Measurements from ENCODE around the gene SPATA31D4.
"Not testable (repeated sequence)": the region's sequence is repeated elsewhere in the genome, so short reads cannot be mapped to it uniquely, and the experiment has no call there.

The SPATA31D4 gene

DNA sequence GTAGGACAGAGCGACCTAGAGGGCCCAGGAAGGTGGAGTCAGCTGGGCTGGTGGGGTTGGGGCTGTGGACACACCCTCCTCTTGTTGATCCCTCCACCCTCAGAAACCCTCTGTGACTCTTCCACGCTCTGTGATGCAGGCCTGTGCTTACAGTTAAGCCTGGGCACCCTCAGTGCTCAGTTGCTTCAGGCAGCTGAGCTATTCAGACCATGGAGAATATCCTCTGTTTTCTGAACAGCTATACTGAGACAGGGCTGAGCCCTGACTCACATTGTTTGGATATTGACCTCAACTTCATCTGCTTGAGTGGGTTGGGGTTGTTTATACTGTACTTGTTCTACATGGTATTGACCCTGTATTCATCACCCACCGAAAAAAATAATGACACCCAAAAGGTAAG lies at the start of gene SPATA31D4:
Gene SPATA31D4 (plus strand): TSS at position 124 of the 400 bp plus-strand sequence. CDS start 86 bp downstream, at position 210.
- not testable (repeated sequence) for DNase-seq

DNA sequence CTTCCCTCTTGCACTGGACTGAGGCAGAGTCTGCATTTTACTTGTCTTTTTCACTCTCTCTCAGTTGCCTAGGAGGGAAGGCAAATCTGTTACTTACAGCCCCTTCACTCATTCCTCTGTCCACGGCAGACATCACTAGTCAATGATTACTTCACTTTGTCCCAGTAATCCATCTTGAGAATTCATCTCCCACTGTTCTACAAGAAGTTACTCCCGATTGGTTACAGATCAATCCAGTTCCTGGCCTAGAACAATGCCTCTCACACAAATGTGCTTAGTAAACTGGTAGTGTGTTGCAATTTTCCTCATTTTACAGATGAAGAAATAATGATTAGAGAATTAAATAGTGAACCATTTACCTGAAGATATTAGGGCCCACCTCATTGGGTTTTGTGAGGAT lies 49.7 kb upstream of the SPATA31D4 start:
- no peak for DNase-seq

DNA sequence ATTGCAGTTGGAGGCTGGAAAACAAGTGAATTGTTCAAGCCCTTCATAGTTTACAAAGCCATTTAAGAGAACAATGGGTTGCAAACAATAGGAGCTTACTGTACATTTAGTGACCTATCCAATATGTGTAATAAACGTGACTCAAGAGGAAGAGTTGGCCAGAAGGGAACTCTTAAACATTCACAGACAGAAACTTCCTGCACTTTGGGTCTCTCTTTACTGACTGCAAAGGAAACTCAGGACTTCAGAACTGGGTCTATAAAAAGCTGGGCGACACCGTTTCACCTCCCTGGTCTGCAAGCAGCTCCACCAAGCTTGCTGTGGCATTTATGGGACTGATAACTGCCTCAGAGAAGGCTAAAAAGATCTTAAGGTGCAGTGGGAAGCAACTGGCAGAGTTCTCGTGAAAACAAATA lies 48.7 kb upstream of the SPATA31D4 start:
- DNase-seq, result no peak

DNA sequence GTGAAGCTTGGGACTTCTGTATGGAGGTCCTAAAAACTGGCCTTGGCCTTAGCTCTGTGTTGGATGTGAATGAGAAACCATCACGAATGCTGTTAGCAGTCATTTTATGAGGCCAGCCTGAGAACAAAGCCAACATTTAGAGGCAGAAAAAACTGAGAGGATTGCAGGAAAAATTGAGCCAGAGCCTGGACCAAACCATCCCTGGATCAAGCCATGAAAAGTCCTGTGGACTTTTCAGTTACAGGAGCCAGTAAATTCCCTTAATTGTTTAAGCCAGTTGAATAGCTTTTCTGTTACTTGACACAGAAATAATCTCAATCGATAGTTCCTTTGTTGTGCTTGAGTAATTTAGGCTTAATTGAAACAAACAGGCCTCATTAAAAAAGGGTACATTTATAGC lies 42.6 kb upstream of the SPATA31D4 start:
- DNase-seq, result no peak

DNA sequence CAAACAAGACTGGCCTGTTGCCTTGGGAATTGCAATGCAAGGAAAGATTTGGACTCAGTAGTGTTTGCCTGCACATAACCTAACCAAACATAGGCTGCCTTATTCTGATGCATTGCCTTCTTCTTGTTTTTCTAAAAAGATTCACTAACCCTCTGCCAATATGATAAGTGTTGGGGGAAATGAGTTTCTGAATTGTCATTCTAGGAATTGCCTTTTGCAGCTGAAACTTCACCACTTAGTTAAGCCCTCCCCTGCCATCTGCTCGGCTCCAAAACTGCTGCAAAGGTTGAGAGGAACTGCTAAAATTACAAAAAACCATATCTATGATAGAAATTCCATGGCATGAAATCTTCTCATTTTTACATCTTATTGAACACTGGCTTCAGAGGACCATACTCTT lies 41.6 kb upstream of the SPATA31D4 start:
- no peak for DNase-seq

DNA sequence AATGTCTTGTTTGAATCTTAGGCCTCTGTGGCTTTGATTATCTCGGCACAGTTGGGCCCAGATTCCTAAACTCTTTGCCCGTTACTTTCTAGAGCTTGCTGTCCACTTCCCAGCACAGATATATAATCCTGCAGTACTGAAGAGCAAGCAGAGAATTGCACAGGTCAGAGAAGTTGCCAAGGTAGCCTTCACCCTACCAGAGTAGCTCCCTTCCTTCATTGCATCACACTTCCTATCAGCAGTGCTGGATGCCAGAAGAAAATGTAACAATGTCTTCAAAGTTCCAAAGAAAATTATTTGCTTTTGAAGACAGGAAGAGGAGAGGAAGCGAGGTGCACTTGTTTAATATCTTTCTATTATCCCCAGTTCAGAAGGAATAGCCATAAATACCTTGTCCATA lies 38.1 kb upstream of the SPATA31D4 start:
- DNase-seq, result no peak

DNA sequence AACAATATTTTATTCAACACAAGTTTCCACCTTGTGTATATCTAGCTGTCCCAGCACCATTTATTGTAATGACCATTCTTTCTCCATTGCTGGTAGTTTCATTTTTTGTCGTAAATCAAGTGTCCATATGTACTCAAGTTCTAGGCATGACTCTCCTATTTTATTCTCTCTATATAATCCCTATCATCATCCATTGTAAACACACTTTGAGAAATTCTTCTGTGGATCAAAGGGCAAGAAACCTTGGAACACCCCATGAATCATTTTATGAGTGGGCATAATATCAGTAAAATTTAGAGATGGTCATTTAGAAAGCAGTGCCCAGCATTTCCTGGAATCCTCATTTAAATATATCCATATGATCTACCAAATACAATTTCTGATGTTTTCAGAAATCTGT lies 35.8 kb upstream of the SPATA31D4 start:
- DNase-seq, result no peak

DNA sequence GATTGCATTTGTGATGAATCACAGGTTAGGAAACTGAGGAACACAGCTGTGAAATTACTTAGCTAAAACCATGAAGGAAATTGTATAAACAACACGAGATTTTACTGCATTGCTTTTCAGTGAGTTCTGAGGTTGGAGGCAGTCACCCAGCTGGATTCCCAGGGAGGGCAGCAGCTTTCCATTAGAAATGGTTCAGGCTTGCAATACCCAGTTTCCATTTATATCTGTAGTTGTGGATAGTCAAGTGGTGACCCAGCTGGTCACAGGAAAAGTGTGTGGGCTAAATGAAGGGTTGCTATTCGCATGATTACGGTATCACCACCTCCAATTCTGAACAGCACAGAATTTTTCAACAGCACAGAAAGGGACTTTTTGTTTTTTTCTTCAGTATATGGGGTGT lies 34.3 kb upstream of the SPATA31D4 start:
- no peak for DNase-seq

DNA sequence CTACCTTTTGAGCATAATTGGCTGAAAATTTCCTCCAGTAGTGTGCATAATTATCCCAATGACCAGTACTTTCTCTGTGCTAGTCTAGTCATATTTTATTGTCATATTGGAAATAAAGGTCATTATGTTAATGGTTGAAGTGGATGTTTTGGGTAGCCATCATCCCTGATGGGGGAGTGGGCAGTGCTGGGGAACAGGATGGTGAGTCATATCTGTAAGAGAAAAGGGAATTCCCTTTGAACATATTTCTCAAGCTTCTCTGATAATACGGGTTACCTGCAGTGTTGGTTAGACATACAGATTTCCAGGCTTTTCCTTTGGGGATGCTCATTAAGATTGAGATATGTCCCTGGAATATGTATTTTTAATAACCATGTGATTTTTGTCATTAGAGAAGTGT lies 33.3 kb upstream of the SPATA31D4 start:
- DNase-seq, result no peak

DNA sequence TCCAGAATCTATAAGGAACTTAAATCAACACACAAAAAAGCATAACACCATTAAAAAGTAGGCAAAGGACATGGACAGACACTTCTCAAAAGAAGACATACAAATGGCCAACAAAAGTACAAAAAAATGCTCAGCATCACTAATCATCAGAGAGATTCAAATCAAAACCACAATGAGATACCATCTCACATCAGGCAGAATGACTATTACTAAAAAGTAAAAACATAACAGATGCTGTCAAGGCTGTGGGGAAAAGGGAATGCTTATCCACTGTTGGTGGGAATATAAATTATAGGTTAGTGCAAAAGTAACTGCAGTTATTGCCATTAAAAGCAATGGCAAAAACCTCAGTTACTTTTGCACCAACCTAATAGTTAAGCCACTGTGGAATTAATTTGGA lies 32.2 kb upstream of the SPATA31D4 start:
- no peak for DNase-seq

DNA sequence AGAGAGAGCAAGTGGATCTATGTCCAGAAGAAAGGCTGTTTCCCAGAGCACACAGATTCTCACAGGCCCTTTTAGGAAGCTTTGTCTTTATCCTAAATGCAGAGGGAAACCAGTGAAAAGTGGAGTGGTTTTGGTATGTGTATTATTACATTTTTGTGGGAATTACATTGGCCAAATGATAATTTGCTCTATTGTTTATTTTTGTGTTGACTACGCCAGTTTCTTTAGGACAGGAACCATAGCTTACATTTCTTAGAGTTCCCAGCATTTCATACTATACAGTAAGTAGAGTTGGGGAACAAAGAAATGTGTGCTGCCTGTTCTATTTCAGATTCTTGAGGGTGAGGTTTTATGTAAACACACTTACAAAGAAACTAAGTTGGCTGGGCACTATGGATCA lies 29.4 kb upstream of the SPATA31D4 start:
- no peak for DNase-seq

DNA sequence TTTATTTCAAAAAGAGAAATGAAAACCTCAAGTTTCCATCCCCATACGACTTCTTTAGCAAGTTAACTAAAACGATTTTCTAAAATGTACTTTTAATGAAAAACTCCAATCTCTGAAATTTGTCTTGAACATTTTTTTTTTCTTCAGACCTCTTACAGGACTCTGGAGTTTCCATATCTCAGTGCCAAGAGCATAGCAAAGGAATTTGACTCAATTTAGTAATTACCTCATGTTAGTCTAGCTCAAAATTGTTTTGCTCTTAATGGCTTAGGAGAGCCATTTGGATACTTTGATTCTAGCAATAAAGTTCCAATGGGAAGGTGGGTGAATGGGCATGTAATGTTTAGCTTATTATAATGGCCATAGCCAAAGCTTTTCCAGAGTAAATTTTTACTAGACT lies 26.0 kb upstream of the SPATA31D4 start:
- no peak for DNase-seq

DNA sequence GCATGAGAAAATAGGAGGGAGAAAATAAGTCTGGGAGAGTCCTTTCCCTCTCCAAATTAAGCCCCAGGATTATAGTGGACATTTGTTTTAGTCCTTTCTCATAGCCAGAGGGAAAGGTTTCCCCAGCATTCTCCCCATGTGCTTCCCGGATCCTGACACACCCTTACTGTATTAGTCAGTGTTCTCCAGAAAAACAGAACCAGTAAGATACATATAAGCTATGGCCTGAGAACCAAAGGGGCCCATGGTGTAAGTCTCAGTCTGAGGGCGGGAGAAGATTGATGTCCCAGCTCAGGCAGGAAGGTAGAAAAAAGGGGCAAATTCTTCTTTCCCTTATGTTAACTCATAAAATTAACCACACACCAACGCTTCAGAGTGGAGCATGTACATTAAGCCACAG lies 25.6 kb upstream of the SPATA31D4 start:
- DNase-seq, result no peak

DNA sequence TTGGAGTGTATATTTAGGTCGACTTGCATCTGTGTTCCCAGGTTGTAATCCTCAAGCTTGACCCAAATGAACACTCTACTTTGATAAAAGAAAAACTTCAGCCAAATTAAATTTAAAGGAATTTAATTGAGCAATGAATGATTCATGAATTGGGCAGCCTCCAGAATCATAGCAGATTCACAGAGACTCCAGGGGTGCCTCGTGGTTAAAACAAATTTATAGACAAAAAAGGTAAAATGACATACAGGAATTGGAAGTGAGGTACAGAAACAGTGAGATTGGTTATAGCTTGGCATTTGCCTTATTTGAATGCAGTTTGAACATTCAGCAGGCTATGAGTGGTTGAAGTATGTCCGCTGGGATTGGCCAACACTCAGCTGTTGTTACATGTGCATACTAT lies 21.6 kb upstream of the SPATA31D4 start:
- DNase-seq, result no peak

DNA sequence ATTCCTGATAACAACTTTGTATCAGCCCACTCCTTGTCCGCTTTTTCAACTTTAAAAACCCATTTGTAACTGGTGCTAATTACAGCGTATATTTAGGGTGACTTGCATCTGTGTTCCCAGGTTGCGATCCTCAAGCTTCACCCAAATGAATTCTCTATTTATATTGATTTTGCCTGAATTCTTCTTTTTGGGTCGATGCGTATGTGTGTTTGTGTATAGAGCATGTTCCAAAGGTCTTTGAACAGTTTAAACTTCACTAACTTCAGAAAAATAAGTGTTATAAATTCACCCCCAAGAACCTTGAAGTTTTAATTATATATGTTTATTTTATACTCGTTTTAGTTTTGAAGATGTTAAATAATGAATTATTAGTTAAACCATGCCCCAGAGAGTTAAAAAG lies 16.1 kb upstream of the SPATA31D4 start:
- no peak for DNase-seq

DNA sequence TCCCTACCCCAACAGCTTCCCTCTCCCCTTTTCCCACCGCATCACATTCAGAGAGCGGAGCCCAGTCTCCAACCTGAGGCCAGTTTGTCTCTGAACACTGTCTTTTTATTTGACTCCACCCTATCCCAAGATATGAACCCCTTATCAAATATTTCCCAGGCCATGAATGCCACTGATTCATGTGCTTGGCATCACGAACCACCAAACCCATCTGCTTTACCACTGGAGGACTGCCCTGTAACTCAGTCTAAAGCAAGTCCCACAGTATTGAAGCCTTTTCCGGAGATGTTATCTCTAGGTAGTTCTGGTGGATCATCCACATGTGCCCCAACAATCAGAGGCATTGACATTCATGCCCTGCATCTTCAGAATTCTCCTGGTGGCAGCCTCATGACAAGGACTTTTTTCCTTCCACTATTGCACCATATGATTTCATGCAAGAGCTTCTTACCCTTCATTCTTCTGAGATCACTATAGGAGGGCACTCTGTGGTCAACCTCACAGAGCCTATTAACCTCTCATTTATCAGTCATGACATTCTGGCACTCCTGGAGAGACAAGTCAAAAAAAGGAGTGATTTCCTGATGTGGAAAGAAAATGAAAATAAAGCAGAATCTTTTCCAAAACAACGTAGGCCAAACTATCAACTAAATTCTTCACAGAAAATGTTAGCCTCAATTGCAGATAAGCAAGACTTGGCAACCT lies 12.3 kb upstream of the SPATA31D4 start:
- no peak for DNase-seq

DNA sequence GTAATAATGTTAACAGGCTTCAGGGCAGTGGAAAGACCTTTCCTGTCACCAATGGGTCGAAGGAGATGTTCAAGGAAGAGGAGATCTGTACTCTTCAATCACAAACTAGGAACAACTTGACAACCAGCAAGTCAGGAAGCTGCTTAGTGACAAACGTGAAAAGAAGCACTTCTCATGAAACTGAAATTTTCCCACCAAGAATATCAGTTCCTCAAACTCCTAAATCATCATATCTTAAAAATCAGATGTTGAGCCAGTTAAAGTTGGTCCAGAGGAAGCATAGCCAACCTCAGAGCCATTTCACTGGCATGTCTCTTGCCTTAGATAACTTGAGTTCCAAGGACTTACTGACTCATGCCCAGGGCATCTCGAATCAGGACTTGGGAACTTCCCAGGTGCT lies 9.7 kb upstream of the SPATA31D4 start:
- not testable (repeated sequence) for DNase-seq

DNA sequence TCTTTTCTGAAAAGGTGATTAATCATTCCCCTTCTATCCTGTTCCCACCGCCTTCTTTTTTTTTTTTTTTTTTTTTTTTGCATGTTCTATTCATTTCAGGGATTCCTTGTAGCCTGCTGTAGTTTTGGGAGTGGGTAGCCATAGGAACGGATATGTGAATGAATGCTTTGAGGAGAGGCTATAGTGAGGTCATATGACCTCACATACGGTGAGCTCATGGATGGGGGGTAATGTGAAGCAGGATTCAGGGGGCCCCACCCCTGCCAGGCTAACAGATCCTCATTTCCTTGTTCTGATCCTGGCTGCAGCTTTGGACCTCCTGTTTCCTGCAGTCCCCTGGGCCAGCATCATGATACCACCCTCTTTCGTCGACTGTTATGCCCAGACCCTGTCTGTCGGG lies 1.9 kb downstream of the SPATA31D4 start:
- not testable (repeated sequence) for DNase-seq

DNA sequence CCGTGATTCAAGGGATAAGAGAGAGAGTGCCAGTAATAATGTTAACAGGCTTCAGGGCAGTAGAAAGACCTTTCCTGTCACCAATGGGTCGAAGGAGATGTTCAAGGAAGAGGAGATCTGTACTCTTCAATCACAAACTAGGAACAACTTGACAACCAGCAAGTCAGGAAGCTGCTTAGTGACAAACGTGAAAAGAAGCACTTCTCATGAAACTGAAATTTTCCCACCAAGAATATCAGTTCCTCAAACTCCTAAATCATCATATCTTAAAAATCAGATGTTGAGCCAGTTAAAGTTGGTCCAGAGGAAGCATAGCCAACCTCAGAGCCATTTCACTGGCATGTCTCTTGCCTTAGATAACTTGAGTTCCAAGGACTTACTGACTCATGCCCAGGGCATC lies 5.3 kb downstream of the SPATA31D4 start:
- DNase-seq, result not testable (repeated sequence)

DNA sequence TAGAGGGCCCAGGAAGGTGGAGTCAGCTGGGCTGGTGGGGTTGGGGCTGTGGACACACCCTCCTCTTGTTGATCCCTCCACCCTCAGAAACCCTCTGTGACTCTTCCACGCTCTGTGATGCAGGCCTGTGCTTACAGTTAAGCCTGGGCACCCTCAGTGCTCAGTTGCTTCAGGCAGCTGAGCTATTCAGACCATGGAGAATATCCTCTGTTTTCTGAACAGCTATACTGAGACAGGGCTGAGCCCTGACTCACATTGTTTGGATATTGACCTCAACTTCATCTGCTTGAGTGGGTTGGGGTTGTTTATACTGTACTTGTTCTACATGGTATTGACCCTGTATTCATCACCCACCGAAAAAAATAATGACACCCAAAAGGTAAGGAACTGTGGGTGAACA lies 15.2 kb downstream of the SPATA31D4 start, which contains the start of gene SPATA31D3:
Gene SPATA31D3 (plus strand): TSS at position 108 of the 400 bp plus-strand sequence. CDS start 86 bp downstream, at position 194.
- not testable (repeated sequence) for DNase-seq

DNA sequence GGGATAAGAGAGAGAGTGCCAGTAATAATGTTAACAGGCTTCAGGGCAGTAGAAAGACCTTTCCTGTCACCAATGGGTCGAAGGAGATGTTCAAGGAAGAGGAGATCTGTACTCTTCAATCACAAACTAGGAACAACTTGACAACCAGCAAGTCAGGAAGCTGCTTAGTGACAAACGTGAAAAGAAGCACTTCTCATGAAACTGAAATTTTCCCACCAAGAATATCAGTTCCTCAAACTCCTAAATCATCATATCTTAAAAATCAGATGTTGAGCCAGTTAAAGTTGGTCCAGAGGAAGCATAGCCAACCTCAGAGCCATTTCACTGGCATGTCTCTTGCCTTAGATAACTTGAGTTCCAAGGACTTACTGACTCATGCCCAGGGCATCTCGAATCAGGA lies 20.4 kb downstream of the SPATA31D4 start:
- DNase-seq, result not testable (repeated sequence)

DNA sequence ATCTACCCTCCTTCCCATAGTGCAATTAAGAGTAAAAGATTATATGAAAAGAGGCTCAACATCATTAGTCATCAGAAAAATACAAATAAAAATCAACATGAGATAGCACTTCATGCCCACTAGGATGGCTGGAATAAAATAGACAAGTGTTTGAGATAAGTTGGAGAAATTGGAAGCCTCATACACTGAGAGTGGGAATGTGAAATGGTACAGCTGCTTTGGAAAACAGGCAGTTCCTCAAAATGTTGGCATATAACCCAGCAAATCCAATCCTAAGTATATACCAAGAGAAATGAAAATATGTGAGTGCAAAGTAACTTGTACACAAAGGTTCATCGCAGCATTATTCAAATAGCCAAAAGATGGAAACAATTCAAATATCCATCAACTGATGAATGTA lies 24.9 kb downstream of the SPATA31D4 start:
- no peak for DNase-seq

DNA sequence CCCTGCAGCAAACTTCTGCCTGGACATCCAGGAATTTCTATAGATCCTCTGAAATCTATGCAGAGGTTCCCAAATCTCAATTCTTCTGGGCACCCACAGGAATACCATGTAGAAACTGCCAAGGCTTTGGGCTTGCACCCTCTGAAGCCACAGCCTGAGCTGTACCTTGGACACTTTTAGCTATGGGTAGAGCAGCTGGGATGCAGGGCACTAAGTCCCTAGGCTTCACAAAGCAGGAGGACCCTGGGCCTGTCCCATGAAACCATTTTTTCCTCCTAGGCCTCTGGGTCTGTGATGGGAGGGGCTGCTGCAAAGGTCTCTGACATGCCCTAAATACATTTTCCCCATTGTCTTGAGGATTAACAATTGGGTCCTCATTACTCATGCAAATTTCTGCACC lies 27.4 kb downstream of the SPATA31D4 start:
- DNase-seq, result no peak

DNA sequence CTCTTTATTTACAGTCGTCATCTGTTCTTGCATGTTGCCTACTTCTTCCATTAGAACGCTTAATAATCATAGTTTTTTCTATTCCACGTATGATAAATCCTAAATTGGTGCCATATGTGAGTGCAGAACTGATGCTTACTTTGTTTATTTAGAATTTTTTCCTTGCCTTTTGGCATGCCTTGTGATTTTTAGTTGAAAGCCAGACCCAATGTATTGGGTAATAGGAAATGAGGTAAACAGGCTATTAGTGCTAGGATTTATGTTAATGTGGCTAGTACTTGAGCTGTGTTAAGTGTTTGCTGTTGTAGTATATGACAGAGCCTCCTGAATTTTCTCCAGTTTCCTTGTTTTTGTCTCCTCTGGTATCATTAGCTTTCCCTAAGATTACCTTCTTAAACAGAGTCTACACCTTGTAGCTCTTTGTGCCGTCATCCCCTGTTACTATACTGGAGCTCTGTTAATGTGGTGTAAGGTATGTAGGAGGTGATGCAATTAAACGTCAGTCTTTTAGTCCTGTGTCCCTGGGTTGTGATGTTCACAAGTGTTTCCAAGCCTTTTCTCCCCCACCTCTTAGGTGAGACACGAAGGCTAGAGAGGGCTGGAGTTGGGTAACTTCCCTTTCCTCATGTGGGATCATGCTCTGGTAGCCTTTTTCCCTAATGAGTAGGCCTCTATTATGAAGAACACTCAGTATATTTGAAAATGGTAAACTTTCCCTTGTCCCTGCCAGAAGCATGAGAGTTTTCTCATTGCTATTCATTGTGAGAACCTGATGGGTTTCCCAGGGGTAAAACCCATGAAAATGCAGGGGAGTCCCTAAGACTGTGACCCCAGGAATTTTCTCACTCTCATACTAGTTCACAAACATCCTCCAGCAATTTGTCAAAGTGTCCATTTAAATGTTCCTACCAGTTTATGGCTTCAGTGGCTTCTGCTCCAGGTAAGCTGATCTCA lies 36.3 kb downstream of the SPATA31D4 start:
- DNase-seq, result no peak
